DOHH2 (cell line): ENCODE data around the gene PUS10.

Experiments
- H3F3A ChIP-seq: fragments of 200-600 bp; sonication (generic), shearing (Covaris generic); 2 replicates; pipeline ENCODE4 v1.6.0; 2016; ENCODE audit warnings: antibody characterized with exemption, mild to moderate bottlenecking; ENCODE audit not compliant: control insufficient read depth, insufficient read depth
- H3K27ac ChIP-seq: fragments of 200-600 bp; sonication (generic); 2 replicates; pipeline ENCODE4 v1.5.1; 2014; ENCODE audit warnings: low read depth, mild to moderate bottlenecking, low read length, moderate library complexity
- H3K27me3 ChIP-seq: fragments of 200-600 bp; sonication (generic); 2 replicates; pipeline ENCODE4 v1.6.1; 2014; ENCODE audit warnings: mild to moderate bottlenecking, low read length, mixed read lengths; ENCODE audit not compliant: control insufficient read depth
- H3K36me3 ChIP-seq: fragments of 200-600 bp; sonication (generic); 2 replicates; pipeline ENCODE4 v1.6.1; 2014; ENCODE audit warnings: mild to moderate bottlenecking, low read length, moderate library complexity, mixed read lengths; ENCODE audit not compliant: control insufficient read depth
- H3K4me1 ChIP-seq: fragments of 200-600 bp; sonication (generic); 2 replicates; pipeline ENCODE4 v1.6.1; 2014; ENCODE audit warnings: mild to moderate bottlenecking, low read length, mixed read lengths; ENCODE audit not compliant: control insufficient read depth
- H3K4me2 ChIP-seq: fragments of 200-600 bp; sonication (generic); 2 replicates; pipeline ENCODE4 v1.6.0; 2014; ENCODE audit warnings: mild to moderate bottlenecking, low read length, moderate library complexity
- H3K4me3 ChIP-seq: fragments of 200-600 bp; sonication (generic); 2 replicates; pipeline ENCODE4 v1.5.1; 2014; ENCODE audit warnings: mild to moderate bottlenecking, low read length, mixed read lengths
- H3K79me2 ChIP-seq: fragments of 200-600 bp; sonication (generic); 2 replicates; pipeline ENCODE4 v1.6.1; 2014; ENCODE audit warnings: mild to moderate bottlenecking, low read length, mixed read lengths; ENCODE audit not compliant: control insufficient read depth
- H3K9me2 ChIP-seq: fragments of 200-600 bp; sonication (generic); replicated peaks from 2 replicates; pipeline ENCODE4 v1.6.1; 2014; ENCODE audit warnings: mild to moderate bottlenecking, low read length, mixed read lengths; ENCODE audit not compliant: control insufficient read depth
- H3K9me3 ChIP-seq: fragments of 200-600 bp; sonication (generic); 2 replicates; pipeline ENCODE4 v1.6.1; 2014; ENCODE audit warnings: antibody characterized with exemption, low read length, mixed read lengths; ENCODE audit not compliant: control insufficient read depth, insufficient read depth
- H4K20me1 ChIP-seq: fragments of 200-600 bp; sonication (generic); 2 replicates; pipeline ENCODE4 v1.6.0; 2014; ENCODE audit warnings: low read depth, mild to moderate bottlenecking, antibody characterized with exemption, low read length, moderate library complexity; ENCODE audit not compliant: control insufficient read depth, insufficient read depth
- CTCF ChIP-seq: fragments of 200-600 bp; sonication (generic); IDR thresholded peaks from one replicate; pipeline ENCODE4 v1.5.1; 2014; ENCODE audit warnings: antibody characterized with exemption, mild to moderate bottlenecking, low read depth, low read length; ENCODE audit not compliant: poor library complexity, severe bottlenecking
- EZH2phosphoT487 ChIP-seq: fragments of 200-600 bp; sonication (generic); IDR thresholded peaks from 2 replicates; pipeline ENCODE4 v1.6.1; 2017; ENCODE audit warnings: borderline replicate concordance, mild to moderate bottlenecking, antibody characterized with exemption, low read length, moderate library complexity, mixed read lengths

PUS10 gene

GRCh38 chr2:60972889-60973656 is 45.0 kb downstream of the PUS10 start:
- H3K9me3 ChIP-seq, result no peaks in the 10 kb centered on the region
- peaks cover 96% of the 10 kb centered on the region for H3K4me1 ChIP-seq
- peaks cover 7% of the 10 kb centered on the region for H3K36me3 ChIP-seq
- H3K79me2 ChIP-seq, result peaks cover 49% of the 10 kb centered on the region
- TF ChIP-seq EZH2phosphoT487, result no peak
- no peak for TF ChIP-seq CTCF
- H3K4me3 ChIP-seq, result peak overlapping the region; percentile 77
- no peaks in the 10 kb centered on the region for H3K9me2 ChIP-seq
- H3F3A ChIP-seq, result peaks cover 51% of the 10 kb centered on the region
- H3K27me3 ChIP-seq, result no peaks in the 10 kb centered on the region
- no peaks in the 10 kb centered on the region for H4K20me1 ChIP-seq
- H3K27ac ChIP-seq, result peak overlapping the region; percentile 93
- H3K4me2 ChIP-seq, result peak overlapping the region; percentile 98

- no peaks in the 10 kb centered on the region for H3K9me3 ChIP-seq
- H3K27me3 ChIP-seq, result no peaks in the 10 kb centered on the region
- no peaks in the 10 kb centered on the region for H3K9me2 ChIP-seq
- peak overlapping the region; percentile 63 for H3K4me3 ChIP-seq
- peaks cover 26% of the 10 kb centered on the region for H3K36me3 ChIP-seq
- no peaks in the 10 kb centered on the region for H4K20me1 ChIP-seq
- H3K27ac ChIP-seq, result peak overlapping the region; percentile 93
- H3K4me2 ChIP-seq, result peak overlapping the region; percentile 65
- H3K79me2 ChIP-seq, result peaks cover 33% of the 10 kb centered on the region
- H3K4me1 ChIP-seq, result peaks cover 87% of the 10 kb centered on the region
- peaks cover 50% of the 10 kb centered on the region for H3F3A ChIP-seq
- TF ChIP-seq CTCF (no peak), EZH2phosphoT487 (no peak)
Measured at GRCh38 chr2:60966507-60967405, 51.3 kb downstream of the PUS10 start.

- peak overlapping the region; percentile 63 for H3K4me3 ChIP-seq
- no peaks in the 10 kb centered on the region for H3K9me2 ChIP-seq
- peaks cover 75% of the 10 kb centered on the region for H3K4me1 ChIP-seq
- no peaks in the 10 kb centered on the region for H4K20me1 ChIP-seq
- peaks cover 48% of the 10 kb centered on the region for H3F3A ChIP-seq
- no peaks in the 10 kb centered on the region for H3K27me3 ChIP-seq
- H3K4me2 ChIP-seq, result peak overlapping the region; percentile 65
- TF ChIP-seq CTCF (no peak), EZH2phosphoT487 (no peak)
- peaks cover 32% of the 10 kb centered on the region for H3K36me3 ChIP-seq
- no peaks in the 10 kb centered on the region for H3K9me3 ChIP-seq
- H3K79me2 ChIP-seq, result peaks cover 32% of the 10 kb centered on the region
- peak overlapping the region; percentile 93 for H3K27ac ChIP-seq
Measured at GRCh38 chr2:60965499-60965785, 52.6 kb downstream of the PUS10 start.
